Activated CD4-positive, alpha-beta T cell treated with anti-CD3 and anti-CD28 coated beads for 24 hours (primary cell): Measurements from ENCODE around the gene IER3.

Experiments used
- DNase-seq, 2 donors: peaks; one replicate each; pipeline ENCODE4 v3.0.0-alpha.2; 2020; ENCODE audit warnings: low read depth in 2 of 2

IER3 gene

GRCh38 chr6:30747902-30748769, 3.8 kb upstream of the IER3 start:
- DNase-seq: no peak

- DNase-seq: no peak
These were observed 2.9 kb upstream of the IER3 start for GRCh38 chr6:30747300-30747687.

GRCh38 chr6:30743099-30744053, 971 bp downstream of the IER3 start:
- no peak for DNase-seq

- peak; percentile 86 to 97 for DNase-seq
These were observed 1.8 kb downstream of the IER3 start, which contains the start of gene FLOT1 for GRCh38 chr6:30742316-30743098. Gene FLOT1 (minus strand): TSS chr6:30742687. CDS start chr6:30742189, 498 bp downstream.

GRCh38 chr6:30741789-30742315, 2.5 kb downstream of the IER3 start:
- no peak for DNase-seq

- no peak for DNase-seq
These were observed 3.1 kb downstream of the IER3 start for GRCh38 chr6:30741063-30741779.

GRCh38 chr6:30740540-30740870, 3.8 kb downstream of the IER3 start:
- no peak for DNase-seq

- no peak for DNase-seq
These were observed 5.8 kb downstream of the IER3 start for GRCh38 chr6:30738532-30738931.

- DNase-seq: no peak
These were observed 8.6 kb downstream of the IER3 start for GRCh38 chr6:30735668-30736314.

GRCh38 chr6:30732237-30732943, 12.0 kb downstream of the IER3 start:
- no peak for DNase-seq

GRCh38 chr6:30730601-30731435, 13.5 kb downstream of the IER3 start:
- peak; percentile 76 to 82 for DNase-seq

GRCh38 chr6:30727920-30728553, 16.3 kb downstream of the IER3 start:
- DNase-seq: no peak

- no peak for DNase-seq
These were observed 17.6 kb downstream of the IER3 start for GRCh38 chr6:30726506-30727413.

- DNase-seq: no peak
These were observed 18.4 kb downstream of the IER3 start for GRCh38 chr6:30725713-30726505.

GRCh38 chr6:30724906-30725667, 19.3 kb downstream of the IER3 start:
- no peak for DNase-seq
